Neuronal stem cell (in vitro differentiated cells): ENCODE data around the gene TRAF5.

Experiments used
- DNase-seq: peaks from one replicate; pipeline ENCODE4 v3.0.0-alpha.2; 2013; ENCODE audit warnings: low spot score
- H2AFZ ChIP-seq: one replicate; pipeline ENCODE4 v1.6.1; 2013; ENCODE audit warnings: mild to moderate bottlenecking, low read length, inconsistent platforms
- H2AK5ac ChIP-seq: 2 replicates; pipeline ENCODE4 v1.6.1; 2013; ENCODE audit warnings: low read depth, mild to moderate bottlenecking, inconsistent platforms, low read length, moderate library complexity, mixed read lengths
- H2BK120ac ChIP-seq: 2 replicates; pipeline ENCODE4 v1.6.1; 2013; ENCODE audit warnings: low read depth, mild to moderate bottlenecking, inconsistent platforms, low read length, moderate library complexity, mixed read lengths
- H2BK12ac ChIP-seq: one replicate; pipeline ENCODE4 v1.6.1; 2013; ENCODE audit warnings: low read length, inconsistent platforms
- H2BK15ac ChIP-seq: 2 replicates; pipeline ENCODE4 v1.6.1; 2013; ENCODE audit warnings: mild to moderate bottlenecking, low read length, inconsistent platforms, mixed read lengths
- H2BK5ac ChIP-seq: one replicate; pipeline ENCODE4 v1.6.1; 2013; ENCODE audit warnings: inconsistent platforms, mild to moderate bottlenecking, low read length, moderate library complexity
- H3K14ac ChIP-seq: one replicate; pipeline ENCODE4 v1.6.1; 2013; ENCODE audit warnings: low read length, inconsistent platforms
- H3K18ac ChIP-seq: 2 replicates; pipeline ENCODE4 v1.6.1; 2013; ENCODE audit warnings: low read length, inconsistent platforms
- H3K23ac ChIP-seq: 2 replicates; pipeline ENCODE4 v1.6.1; 2013; ENCODE audit warnings: low read depth, mild to moderate bottlenecking, mixed read lengths, low read length, inconsistent platforms; ENCODE audit not compliant: poor library complexity
- H3K27ac ChIP-seq: replicated peaks from 3 replicates; pipeline ENCODE4 v1.5.1; 2013; ENCODE audit warnings: low read length, inconsistent platforms
- H3K27me3 ChIP-seq, 3 experiments: 2 replicates each; pipeline ENCODE4 v1.6.1; 2013; ENCODE audit warnings: low read length in 3 of 3, mild to moderate bottlenecking in 2 of 3, inconsistent platforms in 1 of 3, low read depth in 1 of 3, mixed read lengths in 1 of 3, moderate library complexity in 1 of 3; ENCODE audit not compliant: control insufficient read depth in 3 of 3, insufficient read depth in 3 of 3
- H3K36me3 ChIP-seq, 2 donors: replicated peaks in 1 of 2; 2 replicates each; pipeline ENCODE4 v1.6.1; 2013; ENCODE audit warnings: low read length in 2 of 2; ENCODE audit not compliant: control insufficient read depth in 2 of 2, insufficient read depth in 2 of 2
- H3K4ac ChIP-seq: 2 replicates; pipeline ENCODE4 v1.6.1; 2013; ENCODE audit warnings: inconsistent platforms, mild to moderate bottlenecking, low read length, moderate library complexity
- H3K4me1 ChIP-seq, 2 donors: 1 replicate in 1 of 2; 2 replicates in 1 of 2; pipeline ENCODE4 v1.6.1; 2013; ENCODE audit warnings: low read length in 2 of 2, low read depth in 1 of 2; ENCODE audit not compliant: control insufficient read depth in 2 of 2, insufficient read depth in 1 of 2
- H3K4me2 ChIP-seq: one replicate; pipeline ENCODE4 v1.6.1; 2013; ENCODE audit warnings: mild to moderate bottlenecking, low read length, inconsistent platforms; ENCODE audit not compliant: insufficient read depth, poor library complexity, severe bottlenecking
- H3K4me3 ChIP-seq, 2 donors: 2 replicates each; pipeline ENCODE4 v1.5.1; 2013; ENCODE audit warnings: low read length in 2 of 2, mild to moderate bottlenecking in 2 of 2, inconsistent platforms in 1 of 2, moderate library complexity in 1 of 2
- H3K79me1 ChIP-seq: one replicate; pipeline ENCODE4 v1.6.1; 2013; ENCODE audit warnings: low read depth, mild to moderate bottlenecking, inconsistent platforms, low read length, moderate library complexity
- H3K9ac ChIP-seq: one replicate; pipeline ENCODE4 v1.6.1; 2013; ENCODE audit warnings: mild to moderate bottlenecking, low read depth, low read length, inconsistent platforms; ENCODE audit not compliant: poor library complexity
- H3K9me3 ChIP-seq, 2 donors: replicated peaks in 1 of 2; 2 replicates each; pipeline versions ENCODE3 to v1.6.1; 2013; ENCODE audit warnings: low read length in 2 of 2, mild to moderate bottlenecking in 2 of 2, inconsistent platforms in 1 of 2, low read depth in 1 of 2, mixed read lengths in 1 of 2, moderate library complexity in 1 of 2; ENCODE audit not compliant: control insufficient read depth in 2 of 2, insufficient read depth in 1 of 2
- H4K8ac ChIP-seq: one replicate; pipeline ENCODE4 v1.6.1; 2013; ENCODE audit warnings: low read depth, mild to moderate bottlenecking, inconsistent platforms, low read length, moderate library complexity
- H4K91ac ChIP-seq: one replicate; pipeline ENCODE4 v1.6.1; 2013; ENCODE audit warnings: low read length, low read depth, mild to moderate bottlenecking, inconsistent platforms; ENCODE audit not compliant: poor library complexity
- WGBS, 2 donors: extraction: QIAGEN DNeasy Blood & Tissue Kit; methylation state at CpG; one replicate each; pipeline ENCODE4 v1.1.7; 2013; ENCODE audit warnings: missing lambda C conversion rate in 2 of 2, mixed read lengths in 1 of 2; ENCODE audit not compliant: insufficient read length in 2 of 2, insufficient replicate concordance in 1 of 2; ENCODE audit errors: extremely low coverage in 2 of 2; 5-methylcytosine and 5-hydroxymethylcytosine counted together

Gene TRAF5

DNA sequence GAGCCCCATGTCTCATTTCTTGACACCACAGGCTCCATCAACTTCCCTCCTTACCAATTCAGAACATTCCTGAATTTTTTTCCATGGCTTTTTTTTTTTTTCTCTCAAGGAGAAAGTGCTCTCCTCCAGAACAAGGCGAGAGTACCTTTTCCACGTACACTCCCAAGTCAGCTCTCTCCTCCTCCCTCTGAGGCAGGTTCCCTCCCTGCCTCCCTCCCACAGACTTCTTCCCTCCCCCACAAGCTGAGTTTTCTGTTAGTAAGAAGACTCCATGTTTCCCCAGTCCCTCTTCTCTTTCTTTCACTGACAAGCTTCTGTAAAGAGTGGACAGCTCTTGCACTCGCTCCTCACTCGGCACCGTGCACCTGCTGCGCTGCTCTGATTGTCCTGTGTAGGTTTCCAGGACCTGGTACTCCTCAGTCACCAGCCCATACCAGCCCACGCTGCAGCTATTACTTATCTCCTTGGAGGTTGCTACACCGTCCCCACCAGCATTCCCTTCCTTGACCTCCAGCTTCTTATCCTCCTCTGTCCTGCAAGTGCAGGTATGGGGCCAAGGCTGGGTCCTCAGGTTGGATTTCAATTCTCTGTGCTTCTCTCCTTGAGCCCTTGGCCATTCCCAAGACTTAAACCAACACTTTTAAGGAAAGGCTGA is 3.8 kb downstream of the TRAF5 start:
- Histone ChIP-seq H2AK5ac (no peak overlapping the region), H3K9me3 (peaks cover 0 to 8% of the 10 kb centered on the region in 2 donors), H3K18ac (no peak overlapping the region), H2BK120ac (no peak overlapping the region), H3K14ac (no peak overlapping the region), H3K4me2 (no peak overlapping the region), H4K91ac (no peak overlapping the region), H4K8ac (no peak overlapping the region), H3K9ac (no peak overlapping the region), H3K27ac (no peak overlapping the region), H3K4ac (no peak overlapping the region), H2BK15ac (no peak overlapping the region), H3K36me3 (no peaks in the 10 kb centered on the region), H2AFZ (no peak overlapping the region), H2BK12ac (no peak overlapping the region), H3K23ac (no peak overlapping the region), H3K4me1 (peaks cover 2 to 11% of the 10 kb centered on the region in 2 donors), H3K27me3 (peaks cover 0 to 35% (median 0%) of the 10 kb centered on the region in 3 experiments), H2BK5ac (no peak overlapping the region), H3K79me1 (peaks cover 3% of the 10 kb centered on the region), H3K4me3 (no peak overlapping the region)
- WGBS, 2 donors = no CpG with 5 or more reads among the region's 8 CpGs
- DNase-seq = no peak

DNA sequence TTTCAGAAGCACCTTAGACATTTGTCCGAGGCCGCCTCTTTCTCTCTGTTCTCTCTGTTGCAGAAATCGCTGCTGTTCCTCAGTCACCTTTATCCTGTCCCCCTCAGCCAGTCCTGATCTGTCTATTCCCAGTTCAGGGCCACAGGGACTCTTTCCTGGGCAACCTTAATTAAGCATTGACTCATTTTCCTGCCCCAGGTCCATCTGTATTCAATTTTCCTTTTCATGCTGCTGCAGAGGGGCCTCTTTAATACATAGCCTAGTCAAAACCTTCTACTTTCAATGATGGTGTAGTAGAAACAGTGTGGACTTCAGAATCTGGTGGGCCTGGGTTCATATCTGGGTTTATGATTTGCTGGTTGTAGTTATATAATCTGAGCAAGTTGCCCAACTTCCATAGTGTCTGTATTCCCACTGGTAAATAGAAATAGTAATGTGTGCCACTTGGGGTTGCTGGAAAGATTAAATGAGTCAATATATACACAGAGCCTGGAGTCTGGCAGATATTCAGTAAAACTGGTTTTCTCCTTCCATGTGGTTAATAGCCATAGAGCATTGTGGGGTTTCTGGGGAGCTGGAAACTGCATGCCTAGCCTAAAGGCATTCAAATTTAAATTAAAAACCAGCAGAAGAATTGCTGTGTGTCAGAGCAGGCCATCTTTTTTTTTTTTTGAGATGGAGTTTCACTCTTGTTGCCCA is 4.5 kb downstream of the TRAF5 start:
- Histone ChIP-seq H2BK15ac (no peak overlapping the region), H2BK5ac (no peak overlapping the region), H3K36me3 (no peaks in the 10 kb centered on the region), H3K27me3 (peaks cover 0 to 29% (median 0%) of the 10 kb centered on the region in 3 experiments), H3K9me3 (peaks cover 0 to 8% of the 10 kb centered on the region in 2 donors), H3K4me2 (no peak overlapping the region), H2BK12ac (no peak overlapping the region), H3K27ac (no peak overlapping the region), H3K4me1 (peaks cover 2 to 12% of the 10 kb centered on the region in 2 donors), H4K8ac (no peak overlapping the region), H2BK120ac (no peak overlapping the region), H3K14ac (no peak overlapping the region), H3K18ac (no peak overlapping the region), H3K4me3 (no peak overlapping the region), H3K79me1 (peaks cover 3% of the 10 kb centered on the region), H3K4ac (no peak overlapping the region), H2AK5ac (no peak overlapping the region), H2AFZ (no peak overlapping the region), H4K91ac (no peak overlapping the region), H3K9ac (no peak overlapping the region), H3K23ac (no peak overlapping the region)
- no peak for DNase-seq
- no CpG with 5 or more reads among the region's 3 CpGs for WGBS, 2 donors

DNA sequence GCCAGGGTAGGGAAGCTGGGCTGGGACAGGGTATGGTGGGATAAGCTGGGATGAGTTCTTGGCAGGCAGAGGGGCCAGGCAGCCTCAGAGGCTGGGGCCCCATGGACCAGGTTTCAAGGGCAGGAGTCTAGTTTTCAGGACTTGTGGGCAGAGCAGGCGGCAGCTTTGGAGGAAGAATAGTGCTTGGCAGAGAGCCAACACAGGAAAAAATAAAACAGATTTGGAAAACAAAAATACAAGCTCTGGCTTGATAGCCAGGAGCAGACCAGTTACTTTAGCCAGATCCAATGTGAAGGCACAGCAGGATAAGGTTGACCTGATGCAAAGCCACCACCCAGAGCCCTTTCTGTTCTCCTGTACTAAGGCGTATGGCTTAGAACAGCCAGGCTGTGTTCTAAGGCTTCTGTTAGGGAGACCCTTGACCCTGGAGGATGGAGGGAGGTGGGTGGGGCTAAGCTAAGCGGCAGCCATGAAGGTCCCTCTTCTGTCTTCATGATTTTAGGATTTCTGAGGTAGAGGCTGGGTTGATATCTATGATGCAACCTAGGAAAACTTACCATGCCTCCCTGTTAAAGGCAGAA is 5.5 kb downstream of the TRAF5 start:
- Histone ChIP-seq H3K27me3 (peaks cover 0 to 24% (median 0%) of the 10 kb centered on the region in 3 experiments), H2BK120ac (no peak overlapping the region), H3K4ac (no peak overlapping the region), H2BK5ac (no peak overlapping the region), H2AK5ac (no peak overlapping the region), H3K18ac (peak overlapping the region; percentile 59), H3K4me3 (no peak overlapping the region), H2AFZ (no peak overlapping the region), H3K23ac (peak overlapping the region; percentile 18), H4K91ac (no peak overlapping the region), H4K8ac (no peak overlapping the region), H3K36me3 (no peaks in the 10 kb centered on the region), H2BK12ac (no peak overlapping the region), H3K9me3 (peaks cover 0 to 8% of the 10 kb centered on the region in 2 donors), H3K4me2 (no peak overlapping the region), H3K79me1 (peaks cover 3% of the 10 kb centered on the region), H3K9ac (no peak overlapping the region), H2BK15ac (no peak overlapping the region), H3K14ac (no peak overlapping the region), H3K4me1 (peaks cover 0 to 11% of the 10 kb centered on the region in 2 donors), H3K27ac (no peak overlapping the region)
- WGBS, 2 donors = no CpG with 5 or more reads among the region's 3 CpGs
- DNase-seq = no peak

DNA sequence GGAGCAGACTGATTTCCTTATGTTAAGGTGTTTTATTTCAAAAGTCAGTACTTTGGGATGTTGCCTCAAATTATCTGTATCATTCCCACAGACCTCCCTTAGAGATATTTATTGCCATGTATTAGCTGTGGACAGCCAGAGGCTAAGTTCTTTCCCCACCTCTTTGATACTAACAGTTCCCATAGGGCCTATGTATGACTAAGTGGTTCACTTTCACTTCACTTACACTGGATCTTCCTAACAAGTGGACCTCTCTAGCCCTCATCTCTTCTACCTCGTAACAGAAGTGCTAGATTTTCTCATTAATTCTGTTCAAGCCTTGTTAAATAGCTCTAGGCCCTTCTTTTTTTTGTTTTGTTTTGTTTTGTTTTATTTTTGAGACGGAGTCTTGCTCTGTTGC is 6.2 kb downstream of the TRAF5 start:
- no peak overlapping the region for H2BK5ac ChIP-seq
- no peak for DNase-seq
- H3K4me1 ChIP-seq = peaks cover 0 to 11% of the 10 kb centered on the region in 2 donors
- no peak overlapping the region for H2AFZ ChIP-seq
- H3K36me3 ChIP-seq = no peaks in the 10 kb centered on the region
- no peak overlapping the region for H4K91ac ChIP-seq
- no peak overlapping the region for H3K4me3 ChIP-seq
- peaks cover 6% of the 10 kb centered on the region for H3K79me1 ChIP-seq
- H2BK120ac ChIP-seq = no peak overlapping the region
- peaks cover 0 to 4% of the 10 kb centered on the region in 2 donors for H3K9me3 ChIP-seq
- H3K4ac ChIP-seq = no peak overlapping the region
- H3K27me3 ChIP-seq = peaks cover 0 to 17% (median 0%) of the 10 kb centered on the region in 3 experiments
- H3K18ac ChIP-seq = no peak overlapping the region
- WGBS, 2 donors = no CpG with 5 or more reads among the region's 2 CpGs
- no peak overlapping the region for H2BK15ac ChIP-seq
- H2BK12ac ChIP-seq = no peak overlapping the region
- no peak overlapping the region for H3K4me2 ChIP-seq
- H3K14ac ChIP-seq = no peak overlapping the region
- no peak overlapping the region for H2AK5ac ChIP-seq
- no peak overlapping the region for H3K9ac ChIP-seq
- no peak overlapping the region for H4K8ac ChIP-seq
- H3K27ac ChIP-seq = no peak overlapping the region
- no peak overlapping the region for H3K23ac ChIP-seq
